GM12874 (cell line): ENCODE measurements around the gene NEK10.

Source experiments
- CTCF ChIP-seq: IDR thresholded peaks from 2 replicates; pipeline ENCODE4 v1.5.1; 2011; ENCODE audit warnings: low read depth, mild to moderate bottlenecking, control low read depth, low read length, moderate library complexity; ENCODE audit not compliant: insufficient read depth

The NEK10 gene

GRCh38 chr3:27114129-27114528 lies 255.1 kb downstream of the NEK10 start:
- no peak for TF ChIP-seq CTCF

- no peak for TF ChIP-seq CTCF
These were observed 259.2 kb downstream of the NEK10 start for GRCh38 chr3:27110020-27110419.

- TF ChIP-seq CTCF = no peak
These were observed 260.9 kb downstream of the NEK10 start for GRCh38 chr3:27108322-27108721.

GRCh38 chr3:27105904-27106303 lies 263.3 kb downstream of the NEK10 start:
- no peak for TF ChIP-seq CTCF

- no peak for TF ChIP-seq CTCF
These were observed 272.0 kb downstream of the NEK10 start for GRCh38 chr3:27097182-27097581.

- TF ChIP-seq CTCF = no peak
These were observed 273.5 kb downstream of the NEK10 start for GRCh38 chr3:27095553-27096222.

- no peak for TF ChIP-seq CTCF
These were observed 274.5 kb downstream of the NEK10 start for GRCh38 chr3:27094721-27095120.
